Sigmoid colon (tissue), 4 donors: ENCODE results near the gene NAE1.

ENCODE experiments used
- CTCF ChIP-seq, 4 experiments: fragments of 450-650 bp in 3 of 4; fragments of 200-600 bp in 1 of 4; IDR thresholded peaks; one replicate each; pipeline ENCODE4 v1.5.1; 2016 to 2019; ENCODE audit warnings: antibody characterized with exemption in 4 of 4, mild to moderate bottlenecking in 3 of 4, moderate library complexity in 2 of 4
- EP300 ChIP-seq, 4 donors: sonication (generic); formaldehyde crosslinking; IDR thresholded peaks; one replicate each; pipeline ENCODE4 v1.6.1; 2017; ENCODE audit warnings: antibody characterized with exemption in 4 of 4
- POLR2A ChIP-seq, 2 donors: fragments of 450-650 bp; IDR thresholded peaks; one replicate each; pipeline ENCODE4 v1.6.1; 2016; ENCODE audit warnings: antibody characterized with exemption in 2 of 2, mild to moderate bottlenecking in 2 of 2, moderate library complexity in 2 of 2

- no peak for TF ChIP-seq EP300 (IDR thresholded peaks at IDR 0.05)
- no peak for TF ChIP-seq CTCF (IDR thresholded peaks at IDR 0.05)
- no peak for TF ChIP-seq POLR2A (IDR thresholded peaks at IDR 0.05)
Observed at GRCh38 chr16:66786551-66786950, 44.2 kb downstream of the NAE1 start.
